GM12892 (cell line): ENCODE data around the gene ARHGAP26.

ENCODE experiments used
- POLR2A ChIP-seq: IDR thresholded peaks from 2 replicates; pipeline ENCODE4 v1.6.1; 2011; ENCODE audit warnings: low read depth, low read length, control low read depth
- POLR2AphosphoS5 ChIP-seq: IDR thresholded peaks from 2 replicates; pipeline ENCODE4 v1.6.1; 2011; ENCODE audit warnings: low read depth, low read length, control low read depth
- TAF1 ChIP-seq: IDR thresholded peaks from 2 replicates; pipeline ENCODE4 v1.6.1; 2011; ENCODE audit warnings: low read depth, mild to moderate bottlenecking, control low read depth, low read length, borderline replicate concordance

DNA sequence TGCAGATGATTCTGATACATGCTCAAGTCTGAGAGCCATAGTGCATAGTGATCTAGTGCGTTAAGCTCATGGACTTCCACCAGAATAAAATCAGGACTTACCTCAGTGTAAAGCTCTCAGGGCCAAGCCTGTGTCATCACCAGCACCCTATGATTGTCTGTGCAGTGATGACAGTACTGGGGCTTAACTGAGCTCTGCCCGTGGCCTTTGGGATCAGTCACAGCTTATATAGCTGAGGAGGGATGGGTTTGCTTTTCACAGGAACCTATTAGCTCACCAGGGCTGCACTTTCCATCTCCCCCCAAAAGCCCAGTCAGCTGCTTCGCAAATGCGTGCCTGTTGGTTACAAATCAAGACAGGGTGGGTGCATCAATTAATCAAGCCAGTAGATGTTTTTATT is 386.4 kb downstream of the ARHGAP26 start:
- TF ChIP-seq POLR2AphosphoS5 (no peak), POLR2A (no peak), TAF1 (no peak)
